Ramos (cell line): ENCODE data around the gene BABAM2.

ENCODE experiments used
- in situ Hi-C: fragments of 300-500 bp; cut with MboI; formaldehyde crosslinking; loops from one replicate; pipeline ENCODE4 v1.14.3; 2022; ENCODE audit warnings: low sequenced_read_pairs; ENCODE audit not compliant: unreplicated experiment

The BABAM2 gene

DNA sequence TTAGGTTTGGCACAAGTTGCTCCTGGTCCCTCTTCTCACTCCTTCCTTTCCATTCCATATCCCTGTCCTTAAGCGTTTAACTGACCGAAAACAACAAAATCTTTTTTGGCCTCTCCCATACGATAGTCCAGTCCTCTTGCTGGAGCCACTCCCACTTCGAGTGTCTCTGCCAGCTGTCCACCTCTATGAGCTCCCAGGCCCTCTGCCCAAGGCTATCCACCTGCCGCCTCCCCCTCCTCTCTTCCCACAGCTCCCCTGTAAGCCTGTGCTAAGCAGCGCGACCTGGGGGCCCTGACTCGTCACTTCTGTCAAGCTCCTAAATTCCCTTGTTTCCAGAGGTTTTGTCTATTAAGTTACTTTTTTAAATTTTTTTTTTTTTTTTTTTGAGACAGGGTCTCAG lies 455.1 kb downstream of the BABAM2 start:
- in situ Hi-C loops: no loop called here

DNA sequence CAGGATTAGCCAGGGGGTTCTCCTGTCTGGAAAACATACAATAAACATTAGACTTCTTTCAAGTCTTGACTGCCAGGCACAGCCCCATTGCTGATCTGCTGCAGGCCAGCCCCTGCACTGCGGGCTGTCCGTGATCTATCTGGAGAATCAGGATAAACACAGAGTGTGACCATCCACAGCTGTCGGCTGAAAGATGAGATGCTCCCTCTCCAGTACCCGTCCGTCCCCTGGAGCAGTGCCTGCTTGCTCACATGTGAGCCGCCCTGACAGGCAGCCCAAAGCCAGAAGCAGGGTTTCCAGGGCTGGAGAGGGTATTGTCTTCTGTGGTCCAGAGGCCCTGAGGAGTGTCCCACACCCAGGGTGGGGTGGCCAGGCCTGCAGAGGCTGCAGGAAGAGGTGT lies 456.1 kb downstream of the BABAM2 start:
- in situ Hi-C loops: no loop called here

DNA sequence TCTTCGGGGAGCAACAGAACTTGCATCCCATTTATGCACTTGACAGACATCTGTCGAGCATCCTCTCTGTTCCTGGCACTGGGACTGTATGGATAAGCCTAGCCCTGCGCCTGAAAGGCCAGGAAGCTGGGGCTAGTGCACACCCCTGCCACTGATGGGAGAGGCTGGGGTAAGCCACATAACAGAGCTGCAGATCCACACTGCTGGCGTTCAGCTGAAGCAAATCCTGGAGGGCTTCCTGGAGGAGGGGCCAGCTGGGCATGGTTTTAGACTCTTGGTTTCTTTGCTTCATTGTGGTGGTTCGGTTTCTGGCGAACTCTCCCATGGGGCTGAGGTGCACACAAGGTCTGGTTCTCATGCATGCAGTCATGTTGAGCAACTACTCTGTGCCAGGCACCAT lies 456.7 kb downstream of the BABAM2 start:
- in situ Hi-C loops: no loop called here

DNA sequence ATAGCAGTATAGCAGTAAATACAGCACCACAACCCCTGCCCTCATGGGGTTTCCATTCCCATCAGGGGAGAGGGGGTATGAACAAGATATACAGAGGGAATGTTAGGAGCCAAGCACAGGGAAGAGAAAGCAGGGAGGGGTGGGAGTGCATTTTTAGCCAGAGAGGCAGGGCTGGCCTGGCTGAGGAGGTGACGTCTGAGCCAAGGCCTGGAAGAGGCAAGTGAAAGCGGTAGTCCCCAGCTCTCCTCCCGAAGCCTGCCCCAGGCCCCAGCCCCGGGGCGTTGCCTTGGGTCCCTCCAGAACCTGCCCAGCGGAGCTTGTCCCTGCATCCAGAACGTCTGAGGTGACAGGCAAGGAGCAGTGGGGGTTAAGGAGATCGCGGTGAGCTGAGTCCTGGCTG lies 457.1 kb downstream of the BABAM2 start:
- in situ Hi-C loops: no loop called here

DNA sequence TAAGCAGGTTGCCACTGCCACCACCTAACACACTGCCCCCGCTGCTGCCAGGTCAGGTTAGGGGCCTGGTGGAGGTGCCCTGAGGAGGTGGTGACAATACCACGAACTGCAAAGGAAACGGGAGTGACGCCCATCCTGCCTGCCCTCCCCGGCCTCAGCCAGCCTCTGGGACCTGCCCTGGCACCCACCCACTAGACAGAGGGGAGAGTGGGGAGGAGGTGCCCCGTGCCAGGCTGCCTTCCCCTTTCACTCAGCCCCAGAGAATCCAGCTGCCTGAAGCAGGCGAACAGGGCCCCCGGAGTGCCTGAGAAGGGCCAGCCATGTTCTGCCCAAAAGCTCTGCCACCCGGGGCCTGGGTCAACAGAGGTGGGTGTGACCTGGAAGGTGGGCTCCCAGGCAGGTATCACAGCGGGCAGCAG lies 457.6 kb downstream of the BABAM2 start:
- in situ Hi-C loops: no loop called here

DNA sequence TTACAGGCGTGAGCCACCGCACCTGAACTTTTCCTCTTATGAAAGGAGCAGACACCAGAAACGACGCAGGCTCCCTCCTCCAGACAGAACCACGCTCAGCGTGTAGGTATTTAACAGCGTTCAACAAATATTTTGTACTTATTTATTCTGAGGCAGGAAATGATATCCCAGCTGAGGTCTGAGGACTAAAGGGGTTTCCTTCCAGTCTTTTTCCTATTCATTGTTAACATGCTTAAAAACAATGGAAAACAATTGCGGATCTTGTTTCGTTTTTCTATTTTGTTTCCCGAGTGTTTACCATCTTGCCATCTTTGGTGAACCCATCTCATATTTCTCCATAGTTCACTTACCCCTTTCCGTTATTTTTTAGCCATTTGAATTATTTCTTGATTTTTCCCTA lies 458.4 kb downstream of the BABAM2 start:
- in situ Hi-C loops: no loop called here

DNA sequence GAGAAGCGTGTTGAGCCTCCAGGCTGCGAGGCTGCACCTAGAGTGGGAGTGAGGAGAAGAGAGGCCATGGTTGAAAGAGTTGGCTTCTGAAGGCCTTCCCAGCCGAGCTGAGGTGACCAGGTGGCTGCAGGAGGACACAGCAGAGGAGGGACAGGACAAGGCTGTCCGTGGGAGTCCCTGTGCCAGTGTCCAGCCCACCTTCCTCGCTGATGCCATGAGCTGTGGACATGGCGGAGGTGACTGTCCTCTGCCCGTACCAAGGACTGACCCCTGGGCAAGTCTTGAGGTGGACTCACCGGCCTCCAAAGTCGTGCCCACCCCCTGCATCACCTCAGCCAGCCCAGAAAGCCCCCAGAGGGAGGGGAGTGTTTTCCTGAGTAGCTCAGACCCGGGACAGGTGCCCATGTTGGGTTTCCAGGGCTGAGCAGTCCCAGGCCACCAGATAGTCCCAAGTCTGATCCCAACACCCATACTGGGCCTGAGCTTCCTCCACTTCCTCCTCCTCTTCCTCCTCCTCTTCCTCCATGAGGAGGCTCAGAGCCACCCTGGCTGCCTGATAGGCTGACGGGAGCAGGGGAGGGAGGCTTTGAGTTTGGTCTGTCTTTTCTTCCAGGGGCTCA lies 459.1 kb downstream of the BABAM2 start:
- in situ Hi-C loops: no loop called here

DNA sequence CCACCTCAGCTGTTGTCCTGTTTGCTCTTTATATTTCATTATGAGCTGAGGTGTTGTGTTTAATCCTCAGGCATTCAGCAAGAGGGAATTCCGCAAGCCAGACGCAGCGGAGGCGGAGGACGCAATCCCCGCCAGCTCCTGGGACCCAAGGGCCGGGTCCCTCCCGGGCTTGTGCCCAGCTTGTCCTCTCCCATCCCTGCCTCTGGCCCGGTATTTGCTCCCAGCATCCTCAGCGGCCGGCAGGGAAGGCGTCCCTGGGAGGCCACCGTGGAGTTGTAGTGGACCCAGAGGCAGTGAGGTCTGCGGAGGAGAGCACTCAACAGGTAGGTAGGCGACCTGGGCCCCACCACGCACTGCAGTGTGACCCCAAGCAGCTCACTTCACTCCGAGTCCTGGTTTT lies 459.7 kb downstream of the BABAM2 start:
- in situ Hi-C loops: no loop called here

DNA sequence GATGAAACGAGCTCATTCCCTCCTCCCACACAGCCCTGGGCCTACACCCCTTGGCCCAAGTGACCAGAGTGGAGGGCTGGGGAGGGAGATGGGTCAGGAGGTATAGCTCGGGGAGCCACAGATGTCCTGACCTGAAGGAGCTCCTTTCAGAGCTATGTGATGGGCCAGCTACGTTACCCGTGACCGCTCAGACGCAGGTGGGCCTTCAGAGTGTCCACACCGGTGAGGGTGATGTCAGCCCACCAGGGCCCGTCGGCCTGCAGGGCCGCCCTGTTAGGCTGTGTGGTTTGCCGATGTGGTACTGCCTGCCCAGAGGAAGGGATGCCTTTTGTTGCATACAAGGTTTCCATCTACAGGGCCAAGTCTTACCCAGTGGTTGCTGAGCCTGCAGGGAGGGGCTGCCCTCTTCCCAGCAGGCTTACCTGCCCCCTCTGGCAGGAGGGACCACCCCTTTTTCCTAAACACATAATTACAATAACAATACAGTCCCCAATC lies 460.3 kb downstream of the BABAM2 start:
- in situ Hi-C loops: no loop called here

DNA sequence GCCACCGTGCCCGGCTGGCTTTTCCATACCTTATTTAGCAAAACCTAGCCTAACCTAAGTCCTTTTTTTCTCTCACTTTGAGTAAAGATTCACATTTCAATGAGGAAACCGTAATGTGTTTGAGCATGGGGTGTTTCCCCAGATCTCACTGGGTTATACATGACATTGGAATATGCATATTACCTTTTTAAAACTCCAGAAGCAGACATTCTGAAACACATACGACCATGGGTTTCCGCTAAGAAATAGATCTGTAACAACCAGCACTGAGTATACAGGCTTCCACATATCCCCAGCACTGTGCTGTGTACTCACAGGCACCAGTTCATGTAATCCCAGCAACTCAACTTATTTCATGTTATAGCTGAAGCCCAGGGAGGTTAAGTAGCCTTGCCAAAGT lies 461.1 kb downstream of the BABAM2 start:
- in situ Hi-C loops: no loop called here

DNA sequence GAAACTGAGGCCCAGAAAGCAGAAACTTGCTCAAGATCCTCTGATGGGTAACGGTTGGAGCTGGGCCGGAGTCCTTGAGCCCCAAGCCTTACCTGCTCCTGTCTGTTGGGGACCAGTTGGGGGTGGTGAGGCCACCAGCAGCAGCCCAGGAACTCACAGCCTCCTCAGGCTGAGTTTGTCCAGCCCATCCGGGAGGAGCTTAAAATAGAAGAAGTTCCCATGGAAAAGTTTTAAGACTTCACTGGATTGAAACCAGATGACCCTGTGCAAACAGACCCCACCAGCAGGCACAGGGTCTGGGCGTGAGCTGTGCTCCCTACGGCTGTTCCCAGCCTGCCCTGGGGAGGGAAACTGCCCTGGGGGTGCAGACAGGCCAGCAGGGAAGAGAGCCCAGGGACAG lies 461.6 kb downstream of the BABAM2 start:
- in situ Hi-C loops: no loop called here

DNA sequence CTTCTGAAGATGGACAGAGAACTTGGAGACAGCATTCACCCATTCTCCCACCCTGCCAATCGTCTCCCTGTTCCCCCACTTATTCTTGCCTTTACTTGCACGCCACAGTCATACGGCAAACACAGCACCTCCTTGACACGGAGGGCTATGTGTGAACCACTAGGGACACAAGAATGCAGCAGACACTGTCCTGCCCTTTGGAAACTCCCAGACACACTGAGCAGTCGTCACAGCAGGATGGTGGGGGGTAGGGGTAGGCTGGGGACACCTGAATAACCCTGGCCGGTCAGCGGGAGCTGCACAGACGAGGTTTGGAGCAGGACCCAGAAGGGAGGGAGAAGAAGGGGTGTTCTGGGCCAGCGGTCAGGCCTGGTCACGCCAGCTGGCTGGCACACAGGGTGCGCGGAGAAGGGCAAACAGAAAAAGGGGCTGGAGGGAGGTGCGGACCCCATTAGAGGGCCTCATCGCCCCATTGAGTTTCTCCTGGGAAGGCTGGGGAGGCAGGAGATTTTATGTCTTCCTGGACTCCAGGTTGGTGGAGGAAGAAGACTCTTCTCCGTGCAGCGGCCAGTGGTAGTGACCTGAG lies 462.2 kb downstream of the BABAM2 start:
- in situ Hi-C loops: no loop called here

DNA sequence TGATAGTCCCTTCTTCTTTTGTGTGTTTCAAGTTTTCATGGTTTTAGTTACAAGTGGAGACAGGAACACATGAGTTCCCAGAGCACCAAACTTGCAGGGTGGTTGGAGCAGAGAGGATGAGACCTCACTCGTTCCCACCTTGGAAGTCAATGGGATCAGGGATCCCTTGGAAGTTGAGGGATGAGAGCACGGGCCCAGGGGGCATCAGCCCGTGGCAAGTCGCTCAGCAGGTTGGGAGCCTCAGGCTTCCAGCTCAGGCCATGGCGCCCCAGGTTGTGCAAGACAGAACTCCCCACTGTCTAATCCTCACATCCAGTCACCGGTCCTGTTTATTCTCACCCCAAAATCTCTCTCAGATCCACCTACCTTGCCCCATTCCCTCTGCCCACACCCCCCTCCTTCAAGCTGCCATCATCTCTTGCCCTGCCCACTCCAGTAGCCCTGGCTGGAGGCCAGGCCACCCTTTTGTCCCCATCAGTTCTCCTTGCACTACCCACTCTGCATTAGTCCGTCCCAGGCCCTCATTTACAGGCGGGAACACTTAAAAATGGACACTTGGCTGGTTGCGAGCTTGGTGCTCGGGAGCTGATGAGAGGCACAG lies 464.5 kb downstream of the BABAM2 start:
- in situ Hi-C loops: no loop called here

DNA sequence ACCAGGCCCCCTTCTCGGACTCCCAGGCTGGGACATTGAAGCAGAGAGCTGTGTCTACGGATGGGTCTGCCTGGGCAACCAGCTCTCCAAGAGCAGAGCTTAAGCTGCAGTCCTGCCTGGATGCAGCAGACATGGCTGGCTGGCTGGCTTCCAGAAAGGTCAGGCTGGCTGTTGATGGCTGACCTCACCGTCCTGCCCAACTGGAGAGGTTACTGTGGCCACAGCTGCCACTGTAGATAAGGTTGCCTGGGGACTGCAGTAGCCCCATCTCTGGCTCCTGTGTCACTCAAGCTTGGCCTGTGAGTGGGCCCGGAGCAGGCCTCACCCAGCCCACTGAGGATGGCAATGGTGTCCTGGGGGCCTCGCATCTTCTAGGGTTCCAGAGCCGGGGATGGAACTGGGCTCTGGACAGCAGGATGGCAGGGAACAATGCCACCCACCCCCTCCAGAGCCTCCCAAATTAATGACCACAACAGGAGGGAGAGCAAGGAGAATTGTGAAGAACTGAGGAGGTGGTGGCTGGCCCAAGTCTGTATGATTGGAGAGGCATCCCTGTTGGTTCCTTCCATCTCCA lies 465.1 kb downstream of the BABAM2 start:
- in situ Hi-C loops: no loop called here

DNA sequence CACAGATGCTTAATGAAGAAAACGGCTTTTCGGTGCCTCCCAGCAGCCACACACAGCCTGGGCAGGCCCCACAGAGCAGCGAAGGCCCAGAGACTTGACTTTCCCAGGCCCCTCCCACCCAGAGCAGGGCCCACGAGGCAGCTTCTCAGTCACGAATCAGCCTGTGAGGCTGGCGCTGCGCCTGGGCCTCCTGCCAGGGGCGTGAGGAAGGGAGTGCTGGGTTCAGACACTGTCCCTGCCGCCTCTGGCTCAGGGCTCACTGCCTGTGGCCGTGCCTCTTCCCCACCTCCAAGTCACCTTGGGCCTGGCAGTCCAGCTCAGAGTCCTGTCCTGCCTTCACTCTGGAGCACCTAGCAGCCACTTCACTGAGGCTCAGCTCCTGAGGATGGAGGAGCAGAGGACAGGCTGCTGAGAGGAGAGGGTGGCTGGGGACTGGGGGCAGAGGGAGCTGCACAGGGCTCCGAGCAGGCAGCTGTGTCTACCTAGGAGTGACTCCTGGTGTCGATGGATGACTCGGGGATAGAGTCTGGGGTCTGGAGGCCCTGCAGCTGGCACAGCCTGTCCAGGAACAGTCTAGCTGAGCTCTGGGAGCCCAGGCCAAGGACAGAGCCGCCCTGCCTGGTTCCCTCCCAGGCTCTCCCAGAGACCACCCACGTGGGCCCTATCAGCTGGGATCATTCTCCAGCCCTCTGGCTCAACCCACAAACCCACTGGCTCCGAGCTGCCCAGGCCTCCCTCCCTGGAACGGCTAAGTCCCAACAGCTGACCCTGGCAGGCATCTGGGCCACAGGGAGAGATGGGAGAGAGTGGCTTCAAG lies 465.8 kb downstream of the BABAM2 start:
- in situ Hi-C loops: no loop called here

DNA sequence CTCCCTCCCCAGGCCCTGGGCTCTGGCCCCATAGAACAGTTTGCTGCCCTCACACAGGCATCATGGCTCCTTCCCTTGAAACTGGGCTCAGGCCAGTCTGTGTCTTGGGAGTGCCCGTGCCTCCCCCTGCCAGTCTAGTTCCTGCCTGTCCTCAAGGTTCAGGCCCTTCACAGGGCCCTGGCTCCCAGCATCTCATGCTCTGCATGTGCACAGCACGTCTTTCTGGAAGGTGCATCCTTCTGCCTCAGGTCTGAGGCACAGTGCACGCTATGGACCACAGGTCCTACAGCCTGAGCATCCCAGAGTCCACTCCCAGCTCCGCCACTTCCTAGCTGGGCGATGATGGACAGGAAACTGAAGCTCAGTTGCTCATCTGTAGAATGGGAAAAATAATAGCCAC lies 466.5 kb downstream of the BABAM2 start:
- in situ Hi-C loops: no loop called here

DNA sequence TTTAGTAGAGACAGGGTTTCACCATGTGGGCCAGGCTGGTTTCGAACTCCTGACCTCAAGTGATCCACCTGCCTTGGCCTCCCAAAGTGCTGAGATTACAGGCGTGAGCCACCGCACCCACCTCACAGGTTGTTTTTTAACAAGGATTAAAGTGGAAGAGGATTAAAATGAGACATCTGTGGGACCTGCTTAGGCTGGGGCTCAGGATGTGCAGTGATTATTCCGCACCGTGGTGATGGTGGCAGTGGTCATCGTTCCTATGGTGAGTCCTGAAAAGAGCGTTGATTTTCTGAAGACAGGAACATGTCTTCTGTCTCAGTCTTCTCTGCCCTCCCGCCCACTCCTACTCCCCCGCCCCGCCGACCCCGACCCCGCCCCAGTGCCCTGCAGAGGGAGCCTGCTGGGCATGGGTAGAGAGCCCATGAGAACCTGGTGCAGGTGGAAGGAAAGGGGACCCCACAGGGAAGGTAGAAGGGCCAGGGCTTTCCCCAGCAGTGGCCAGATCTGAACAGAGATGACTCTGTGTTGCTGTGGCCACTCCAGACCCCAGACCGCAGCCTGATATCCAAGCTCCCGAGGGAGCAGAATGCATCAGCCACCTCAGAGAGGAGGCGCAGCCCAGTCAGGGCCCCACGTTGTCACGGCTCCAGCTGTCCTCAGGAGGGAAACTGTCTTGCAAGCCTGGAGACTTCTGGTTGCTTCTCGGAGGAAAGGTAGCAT lies 467.6 kb downstream of the BABAM2 start:
- in situ Hi-C loops: no loop called here

DNA sequence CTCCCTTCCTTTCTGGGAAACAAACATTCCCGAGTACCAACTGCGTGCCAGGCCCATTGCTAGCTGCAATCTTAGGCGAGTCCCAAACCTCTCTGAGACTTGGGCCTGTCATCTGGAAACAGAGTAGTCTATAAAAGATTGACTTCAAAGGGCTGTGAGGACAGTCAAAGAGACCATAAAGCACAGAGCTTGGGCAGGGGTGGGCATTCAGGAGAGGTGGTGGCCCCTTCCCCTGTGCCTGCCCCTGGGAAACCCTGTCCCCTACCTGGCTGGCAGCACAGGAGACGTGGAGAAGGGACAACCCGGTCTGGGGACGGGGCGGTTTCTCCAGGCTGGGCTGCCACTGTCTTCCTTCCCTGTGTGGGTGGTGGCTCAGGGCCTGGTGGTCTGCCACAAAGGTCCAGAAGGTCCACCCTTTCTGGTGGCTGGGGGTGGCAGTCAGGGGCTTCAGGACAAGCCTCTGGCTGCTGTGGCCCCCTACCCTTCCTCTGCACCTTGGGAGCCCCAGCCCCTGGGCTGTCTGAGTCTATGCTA lies 468.2 kb downstream of the BABAM2 start:
- in situ Hi-C loops: no loop called here

DNA sequence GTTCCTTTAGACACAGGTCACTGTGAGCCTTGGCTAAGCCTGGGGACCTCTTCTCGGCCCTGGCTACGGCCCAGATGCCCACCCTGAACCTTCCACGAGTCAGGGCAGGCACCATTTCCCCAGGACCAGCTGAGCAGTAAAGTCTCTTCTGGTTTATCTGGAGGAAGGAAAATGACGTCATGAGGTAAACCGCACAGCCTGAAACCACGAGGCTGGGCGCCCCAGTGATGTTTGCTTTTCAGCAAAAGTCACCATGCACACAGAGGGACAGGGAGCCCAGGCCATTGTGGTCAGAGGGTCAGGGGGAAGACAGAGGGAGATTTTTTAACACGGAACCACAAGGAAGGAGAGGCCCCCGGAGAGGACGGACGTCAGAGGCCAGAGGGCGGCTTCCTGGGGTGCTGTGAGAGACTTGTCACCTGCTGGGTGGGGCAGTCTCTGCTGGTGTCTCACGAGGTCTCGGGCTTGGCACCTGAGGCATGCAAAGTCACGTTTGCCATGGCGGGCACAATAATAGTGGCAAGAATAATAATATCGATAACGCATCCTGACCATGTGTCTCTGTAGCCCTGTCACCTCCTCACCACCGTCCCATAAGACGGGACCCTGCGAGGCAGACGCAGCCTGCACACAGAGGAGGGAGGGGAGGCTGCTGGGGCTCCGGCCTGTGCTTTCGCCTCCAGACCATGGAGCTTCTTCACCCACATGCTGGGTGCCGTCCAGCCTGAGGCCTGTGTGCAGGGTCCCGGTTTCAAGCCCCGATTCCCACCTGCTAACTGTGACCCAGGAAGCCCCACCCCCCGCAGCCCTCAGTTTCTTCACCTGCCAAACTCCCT lies 468.9 kb downstream of the BABAM2 start:
- in situ Hi-C loops: no loop called here
